WTC11 (cell line): ENCODE data around the gene QRFP. TPM values are rescaled to one million over a fixed set of nuclear protein-coding genes. Genes with fewer than 3 reads are reported as not detected.

Source experiments
- ATAC-seq: fragments of 200-7000 bp; cut with Tn5 transposase; 2 replicates; pipeline ENCODE4 v1.10.0; 2021; ENCODE audit warnings: mild to moderate bottlenecking, moderate library complexity
- CTCF ChIA-PET: fragments of 300-600 bp; sonication (Branson Sonifier 250); formaldehyde crosslinking; loops from one replicate; lab custom pipeline; 2021; ENCODE audit warnings: antibody characterized with exemption; lab: Charles Lee
- POLR2A ChIA-PET: fragments of 350-600 bp; sonication (Branson Sonifier 250); formaldehyde crosslinking; loops from one replicate; lab custom pipeline; 2021; ENCODE audit warnings: antibody characterized with exemption; lab: Charles Lee
- DNase-seq: peaks from one replicate; pipeline ENCODE4 v3.0.0; 2021; ENCODE audit warnings: low spot score
- H3K27ac Mint-ChIP-seq: 2 replicates; pipeline ENCODE4 v1.8.0; 2021; ENCODE audit warnings: mixed read lengths
- H3K27me3 Mint-ChIP-seq: 2 replicates; pipeline ENCODE4 v1.8.0; 2021; ENCODE audit warnings: low read depth, mild to moderate bottlenecking, moderate library complexity, mixed read lengths
- H3K36me3 Mint-ChIP-seq: 2 replicates; pipeline ENCODE4 v1.8.0; 2021; ENCODE audit warnings: mixed read lengths
- H3K4me1 Mint-ChIP-seq: 2 replicates; pipeline ENCODE4 v1.8.0; 2022; ENCODE audit warnings: mixed read lengths
- H3K4me3 Mint-ChIP-seq: 2 replicates; pipeline ENCODE4 v1.8.0; 2021; ENCODE audit warnings: mild to moderate bottlenecking, moderate library complexity, mixed read lengths
- H3K9me3 Mint-ChIP-seq: 2 replicates; pipeline ENCODE4 v1.8.0; 2021; ENCODE audit warnings: mixed read lengths
- CBFB ChIP-seq: sonication (generic); formaldehyde crosslinking; IDR thresholded peaks from 2 replicates; pipeline ENCODE4 v1.8.1; 2022; ENCODE audit warnings: mild to moderate bottlenecking, low read depth, missing genetic modification reagents
- FOXJ3 ChIP-seq: sonication (generic); formaldehyde crosslinking; IDR thresholded peaks from 2 replicates; pipeline ENCODE4 v1.9.0; 2021; ENCODE audit warnings: missing genetic modification reagents, mild to moderate bottlenecking, borderline replicate concordance
- GABPB1 ChIP-seq: sonication (generic); formaldehyde crosslinking; IDR thresholded peaks from 2 replicates; pipeline ENCODE4 v1.8.1; 2023; ENCODE audit warnings: mild to moderate bottlenecking, missing genetic modification reagents
- GTF2I ChIP-seq: fragments of 250-450 bp; sonication (Bioruptor Pico); conservative IDR thresholded peaks from 2 replicates; pipeline ENCODE4 v1.4.0; 2021; ENCODE audit warnings: mild to moderate bottlenecking
- JAZF1 ChIP-seq: fragments of 250-450 bp; sonication (Bioruptor Pico); IDR thresholded peaks from 2 replicates; pipeline ENCODE4 v1.9.0; 2021; ENCODE audit warnings: moderate library complexity, mild to moderate bottlenecking, inconsistent platforms
- JUN ChIP-seq: sonication (generic); formaldehyde crosslinking; IDR thresholded peaks from 2 replicates; pipeline ENCODE4 v1.8.0; 2023; ENCODE audit warnings: mild to moderate bottlenecking, missing genetic modification reagents
- MYBL2 ChIP-seq: sonication (generic); formaldehyde crosslinking; IDR thresholded peaks from 2 replicates; pipeline ENCODE4 v1.8.1; 2023; ENCODE audit warnings: mild to moderate bottlenecking, moderate library complexity, missing genetic modification reagents
- NR1H2 ChIP-seq: sonication (generic); formaldehyde crosslinking; IDR thresholded peaks from 2 replicates; pipeline ENCODE4 v1.9.0; 2021; ENCODE audit warnings: mild to moderate bottlenecking, moderate library complexity, missing genetic modification reagents
- NR2C2 ChIP-seq: sonication (generic); formaldehyde crosslinking; IDR thresholded peaks from 2 replicates; pipeline ENCODE4 v1.8.0; 2022; ENCODE audit warnings: mild to moderate bottlenecking, missing genetic modification reagents
- PRRX2 ChIP-seq: fragments of 250-450 bp; sonication (Bioruptor Pico); IDR thresholded peaks from 2 replicates; pipeline ENCODE4 v1.8.0; 2021; ENCODE audit warnings: mild to moderate bottlenecking
- TCF7 ChIP-seq: sonication (generic); formaldehyde crosslinking; IDR thresholded peaks from 2 replicates; pipeline ENCODE4 v1.8.0; 2022; ENCODE audit warnings: mild to moderate bottlenecking, low read depth, missing genetic modification reagents, moderate library complexity
- TEAD4 ChIP-seq: sonication (generic); formaldehyde crosslinking; IDR thresholded peaks from 2 replicates; pipeline ENCODE4 v1.8.0; 2022; ENCODE audit warnings: mild to moderate bottlenecking, missing genetic modification reagents
- ZNF423 ChIP-seq: fragments of 250-450 bp; sonication (Bioruptor Pico); IDR thresholded peaks from 2 replicates; pipeline ENCODE4 v2.1.2; 2022; ENCODE audit warnings: mild to moderate bottlenecking, moderate library complexity
- total RNA-seq: library from RNA; stranded (reverse); gene quantifications from 3 replicates; pipeline ENCODE4 v1.2.3, GENCODE V29; 2021
- TF ChIP-seq, protein P1 (sequence below): sonication (generic); formaldehyde crosslinking; IDR thresholded peaks from 2 replicates; pipeline ENCODE4 v1.8.1; 2022; ENCODE audit warnings: missing genetic modification reagents, borderline replicate concordance
- TF ChIP-seq, protein P2 (sequence below): fragments of 250-450 bp; sonication (Bioruptor Pico); IDR thresholded peaks from 2 replicates; pipeline ENCODE4 v1.8.0; 2021; ENCODE audit warnings: mild to moderate bottlenecking
- TF ChIP-seq, protein P3 (sequence below): fragments of 250-450 bp; sonication (Bioruptor Pico); IDR thresholded peaks from 2 replicates; pipeline ENCODE4 v1.9.0; 2021; ENCODE audit warnings: moderate library complexity, mild to moderate bottlenecking, inconsistent platforms, borderline replicate concordance
- TF ChIP-seq, protein P4 (sequence below): sonication (generic); formaldehyde crosslinking; IDR thresholded peaks from 2 replicates; pipeline ENCODE4 v1.8.0; 2022; ENCODE audit warnings: mild to moderate bottlenecking, missing genetic modification reagents
- TF ChIP-seq, protein P5 (sequence below): sonication (generic); formaldehyde crosslinking; IDR thresholded peaks from 2 replicates; pipeline ENCODE4 v1.8.1; 2022; ENCODE audit warnings: low read depth, mild to moderate bottlenecking, moderate library complexity, missing genetic modification reagents, borderline replicate concordance
- TF ChIP-seq, protein P6 (sequence below): sonication (generic); formaldehyde crosslinking; IDR thresholded peaks from 2 replicates; pipeline ENCODE4 v1.8.1; 2022; ENCODE audit warnings: mild to moderate bottlenecking, missing genetic modification reagents, moderate library complexity, borderline replicate concordance

Gene QRFP
- total RNA-seq, 1 experiment from 2014 or later, result not detected

DNA sequence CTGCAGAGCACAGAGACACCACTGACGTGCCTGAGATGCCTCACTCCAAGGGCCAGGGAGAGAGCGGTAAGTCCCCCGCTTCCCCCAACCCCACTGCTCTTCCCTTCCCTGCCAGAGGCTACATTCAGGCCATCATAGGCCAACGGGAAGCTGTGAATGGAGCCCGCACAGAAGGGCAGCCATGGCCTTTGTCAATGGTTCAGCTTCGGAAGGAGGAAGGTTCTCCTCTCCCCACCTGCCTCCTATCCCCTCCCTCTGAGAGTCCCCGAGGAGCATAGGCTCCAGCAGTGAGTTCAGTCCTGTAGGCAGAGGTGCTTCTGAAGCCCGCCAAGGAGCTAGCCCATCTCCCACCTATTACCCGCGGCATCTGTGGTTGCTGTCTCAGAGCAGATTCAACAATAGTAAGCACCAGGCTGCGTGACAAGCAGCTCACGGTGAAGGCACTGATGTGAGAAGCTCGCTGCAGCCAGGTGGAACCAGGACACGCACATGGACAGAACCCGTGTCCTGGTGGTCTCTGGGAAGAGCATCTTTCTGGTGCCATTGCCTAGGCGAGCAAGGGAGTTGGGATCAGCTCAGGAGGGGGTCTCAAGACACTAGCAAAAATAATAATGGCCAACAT lies 15.9 kb downstream of the QRFP start (continued):
- TF ChIP-seq, protein P1, sequence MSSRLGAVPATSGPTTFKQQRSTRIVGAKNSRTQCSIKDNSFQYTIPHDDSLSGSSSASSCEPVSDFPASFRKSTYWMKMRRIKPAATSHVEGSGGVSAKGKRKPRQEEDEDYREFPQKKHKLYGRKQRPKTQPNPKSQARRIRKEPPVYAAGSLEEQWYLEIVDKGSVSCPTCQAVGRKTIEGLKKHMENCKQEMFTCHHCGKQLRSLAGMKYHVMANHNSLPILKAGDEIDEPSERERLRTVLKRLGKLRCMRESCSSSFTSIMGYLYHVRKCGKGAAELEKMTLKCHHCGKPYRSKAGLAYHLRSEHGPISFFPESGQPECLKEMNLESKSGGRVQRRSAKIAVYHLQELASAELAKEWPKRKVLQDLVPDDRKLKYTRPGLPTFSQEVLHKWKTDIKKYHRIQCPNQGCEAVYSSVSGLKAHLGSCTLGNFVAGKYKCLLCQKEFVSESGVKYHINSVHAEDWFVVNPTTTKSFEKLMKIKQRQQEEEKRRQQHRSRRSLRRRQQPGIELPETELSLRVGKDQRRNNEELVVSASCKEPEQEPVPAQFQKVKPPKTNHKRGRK (CRISPR knock-in tag), result no peak
- TF ChIP-seq NR2C2, result no peak
- no peak for TF ChIP-seq GTF2I (CRISPR knock-in tag)
- TF ChIP-seq CBFB, result no peak

DNA sequence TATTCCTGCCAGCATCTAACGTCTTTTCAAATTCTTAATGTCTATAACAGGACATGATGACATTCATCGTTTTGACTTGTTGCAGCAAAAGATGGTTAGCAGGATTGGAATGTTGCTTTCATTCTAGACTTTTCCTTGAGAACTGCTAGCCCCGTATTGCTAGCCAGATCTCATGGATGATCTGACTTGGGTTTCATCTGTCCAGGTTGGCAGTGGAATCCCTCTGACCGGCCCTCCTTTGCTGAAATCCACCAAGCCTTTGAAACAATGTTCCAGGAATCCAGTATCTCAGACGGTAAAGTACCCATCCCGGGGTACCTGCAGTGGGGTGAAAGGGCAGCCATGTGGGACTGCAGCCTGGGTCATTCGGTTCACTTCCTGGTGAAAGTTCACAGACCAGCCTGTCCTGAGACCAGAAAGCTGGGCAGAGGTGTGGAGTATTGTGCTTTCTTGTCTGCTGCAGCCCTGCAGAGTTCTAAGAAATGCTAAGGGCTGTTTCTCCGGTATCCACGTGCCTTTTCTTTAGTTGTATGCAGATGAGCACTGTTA lies 16.7 kb downstream of the QRFP start:
- Mint-ChIP-seq H3K4me3 (no peak overlapping the region), H3K27ac (no peak overlapping the region), H3K27me3 (no peaks in the 10 kb centered on the region), H3K9me3 (no peaks in the 10 kb centered on the region), H3K4me1 (0 out of 2 replicates have a peak, but pooled peaks cover 2% of the 10 kb centered on the region), H3K36me3 (peaks cover 57% of the 10 kb centered on the region)
- TF ChIP-seq FOXJ3 (CRISPR knock-in tag) (no peak), GABPB1 (CRISPR knock-in tag) (no peak), TCF7 (CRISPR knock-in tag) (no peak), MYBL2 (no peak), JUN (CRISPR knock-in tag) (no peak), ZNF423 (no peak), PRRX2 (CRISPR knock-in tag) (no peak), TEAD4 (CRISPR knock-in tag) (no peak), JAZF1 (no peak), NR1H2 (CRISPR knock-in tag) (no peak), GTF2I (CRISPR knock-in tag) (no peak)
- TF ChIP-seq, protein P2, sequence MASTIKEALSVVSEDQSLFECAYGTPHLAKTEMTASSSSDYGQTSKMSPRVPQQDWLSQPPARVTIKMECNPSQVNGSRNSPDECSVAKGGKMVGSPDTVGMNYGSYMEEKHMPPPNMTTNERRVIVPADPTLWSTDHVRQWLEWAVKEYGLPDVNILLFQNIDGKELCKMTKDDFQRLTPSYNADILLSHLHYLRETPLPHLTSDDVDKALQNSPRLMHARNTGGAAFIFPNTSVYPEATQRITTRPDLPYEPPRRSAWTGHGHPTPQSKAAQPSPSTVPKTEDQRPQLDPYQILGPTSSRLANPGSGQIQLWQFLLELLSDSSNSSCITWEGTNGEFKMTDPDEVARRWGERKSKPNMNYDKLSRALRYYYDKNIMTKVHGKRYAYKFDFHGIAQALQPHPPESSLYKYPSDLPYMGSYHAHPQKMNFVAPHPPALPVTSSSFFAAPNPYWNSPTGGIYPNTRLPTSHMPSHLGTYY (CRISPR knock-in tag), result no peak
- TF ChIP-seq, protein P3, sequence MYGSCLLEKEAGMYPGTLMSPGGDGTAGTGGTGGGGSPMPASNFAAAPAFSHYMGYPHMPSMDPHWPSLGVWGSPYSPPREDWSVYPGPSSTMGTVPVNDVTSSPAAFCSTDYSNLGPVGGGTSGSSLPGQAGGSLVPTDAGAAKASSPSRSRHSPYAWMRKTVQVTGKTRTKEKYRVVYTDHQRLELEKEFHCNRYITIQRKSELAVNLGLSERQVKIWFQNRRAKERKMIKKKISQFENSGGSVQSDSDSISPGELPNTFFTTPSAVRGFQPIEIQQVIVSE (CRISPR knock-in tag), result no peak
- TF ChIP-seq, protein P4, sequence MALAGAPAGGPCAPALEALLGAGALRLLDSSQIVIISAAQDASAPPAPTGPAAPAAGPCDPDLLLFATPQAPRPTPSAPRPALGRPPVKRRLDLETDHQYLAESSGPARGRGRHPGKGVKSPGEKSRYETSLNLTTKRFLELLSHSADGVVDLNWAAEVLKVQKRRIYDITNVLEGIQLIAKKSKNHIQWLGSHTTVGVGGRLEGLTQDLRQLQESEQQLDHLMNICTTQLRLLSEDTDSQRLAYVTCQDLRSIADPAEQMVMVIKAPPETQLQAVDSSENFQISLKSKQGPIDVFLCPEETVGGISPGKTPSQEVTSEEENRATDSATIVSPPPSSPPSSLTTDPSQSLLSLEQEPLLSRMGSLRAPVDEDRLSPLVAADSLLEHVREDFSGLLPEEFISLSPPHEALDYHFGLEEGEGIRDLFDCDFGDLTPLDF, result no peak
- TF ChIP-seq, protein P5, sequence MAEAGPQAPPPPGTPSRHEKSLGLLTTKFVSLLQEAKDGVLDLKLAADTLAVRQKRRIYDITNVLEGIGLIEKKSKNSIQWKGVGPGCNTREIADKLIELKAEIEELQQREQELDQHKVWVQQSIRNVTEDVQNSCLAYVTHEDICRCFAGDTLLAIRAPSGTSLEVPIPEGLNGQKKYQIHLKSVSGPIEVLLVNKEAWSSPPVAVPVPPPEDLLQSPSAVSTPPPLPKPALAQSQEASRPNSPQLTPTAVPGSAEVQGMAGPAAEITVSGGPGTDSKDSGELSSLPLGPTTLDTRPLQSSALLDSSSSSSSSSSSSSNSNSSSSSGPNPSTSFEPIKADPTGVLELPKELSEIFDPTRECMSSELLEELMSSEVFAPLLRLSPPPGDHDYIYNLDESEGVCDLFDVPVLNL (CRISPR knock-in tag), result no peak
- TF ChIP-seq, protein P6, sequence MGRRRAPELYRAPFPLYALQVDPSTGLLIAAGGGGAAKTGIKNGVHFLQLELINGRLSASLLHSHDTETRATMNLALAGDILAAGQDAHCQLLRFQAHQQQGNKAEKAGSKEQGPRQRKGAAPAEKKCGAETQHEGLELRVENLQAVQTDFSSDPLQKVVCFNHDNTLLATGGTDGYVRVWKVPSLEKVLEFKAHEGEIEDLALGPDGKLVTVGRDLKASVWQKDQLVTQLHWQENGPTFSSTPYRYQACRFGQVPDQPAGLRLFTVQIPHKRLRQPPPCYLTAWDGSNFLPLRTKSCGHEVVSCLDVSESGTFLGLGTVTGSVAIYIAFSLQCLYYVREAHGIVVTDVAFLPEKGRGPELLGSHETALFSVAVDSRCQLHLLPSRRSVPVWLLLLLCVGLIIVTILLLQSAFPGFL (CRISPR knock-in tag), result no peak
- ChIA-PET POLR2A (no interaction called here), CTCF (interaction anchor here (1.0 kb wide), 1 partner anchor 118 kb away, joined by 3 read pairs; no protein-coding TSS in a partner anchor)
- ATAC-seq, result no peak
- DNase-seq, result no peak
